Measurements from ENCODE around the gene UBXN1.

DNA sequence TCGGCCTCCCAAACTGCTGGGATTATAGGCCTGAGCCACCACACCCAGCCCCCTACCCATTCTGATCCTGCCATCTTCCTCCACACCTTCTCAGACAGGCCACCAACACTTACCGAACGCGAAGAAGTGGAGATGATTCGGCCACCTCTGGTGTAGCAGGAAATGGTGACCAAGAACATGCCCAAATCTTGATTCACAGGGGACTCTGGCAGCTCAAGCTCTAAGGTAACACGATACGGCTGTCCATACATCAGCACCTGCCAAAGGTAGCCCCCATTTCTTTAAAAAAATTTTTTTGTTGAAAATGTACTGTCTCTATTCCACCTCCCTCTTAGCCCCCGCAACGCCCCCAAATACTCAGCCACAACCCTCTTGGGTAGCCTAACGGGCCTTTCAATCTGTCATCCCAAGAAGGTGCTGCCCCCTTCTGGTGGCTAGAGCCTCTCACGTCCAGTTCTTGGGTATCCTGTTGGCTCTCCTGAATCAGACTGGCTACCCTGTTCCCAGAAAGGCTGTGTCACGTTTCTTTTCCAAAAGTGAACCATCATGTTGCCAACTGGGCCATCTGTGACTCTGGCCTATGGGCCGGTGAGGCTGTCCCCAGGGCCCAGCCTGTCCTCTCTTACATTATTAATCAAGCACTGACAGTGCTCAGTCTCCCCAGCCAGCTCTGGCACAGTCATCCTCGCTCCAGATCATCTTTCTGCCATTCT, 15.7 kb upstream of the UBXN1 start:
- no peak for TF ChIP-seq FOXA1 (IDR thresholded peaks at IDR 0.05)
- no peak for TF ChIP-seq FOXM1 (IDR thresholded peaks at IDR 0.05; ENCODE audit: borderline replicate concordance)
- no peak for TF ChIP-seq ARNT (IDR thresholded peaks at IDR 0.05)
- TF ChIP-seq SP1 (IDR thresholded peaks at IDR 0.05) = no peak
- no peak for TF ChIP-seq HDGF (IDR thresholded peaks at IDR 0.05; ENCODE audit: borderline replicate concordance)

Measured in HEK293T (cell line).